ENCODE results near the gene MYL7. TPM values are rescaled to one million over a fixed set of nuclear protein-coding genes. Genes with fewer than 3 reads are reported as not detected.

MYL7 gene
- total RNA-seq, 4 donors from 2014 or later: not detected

DNA sequence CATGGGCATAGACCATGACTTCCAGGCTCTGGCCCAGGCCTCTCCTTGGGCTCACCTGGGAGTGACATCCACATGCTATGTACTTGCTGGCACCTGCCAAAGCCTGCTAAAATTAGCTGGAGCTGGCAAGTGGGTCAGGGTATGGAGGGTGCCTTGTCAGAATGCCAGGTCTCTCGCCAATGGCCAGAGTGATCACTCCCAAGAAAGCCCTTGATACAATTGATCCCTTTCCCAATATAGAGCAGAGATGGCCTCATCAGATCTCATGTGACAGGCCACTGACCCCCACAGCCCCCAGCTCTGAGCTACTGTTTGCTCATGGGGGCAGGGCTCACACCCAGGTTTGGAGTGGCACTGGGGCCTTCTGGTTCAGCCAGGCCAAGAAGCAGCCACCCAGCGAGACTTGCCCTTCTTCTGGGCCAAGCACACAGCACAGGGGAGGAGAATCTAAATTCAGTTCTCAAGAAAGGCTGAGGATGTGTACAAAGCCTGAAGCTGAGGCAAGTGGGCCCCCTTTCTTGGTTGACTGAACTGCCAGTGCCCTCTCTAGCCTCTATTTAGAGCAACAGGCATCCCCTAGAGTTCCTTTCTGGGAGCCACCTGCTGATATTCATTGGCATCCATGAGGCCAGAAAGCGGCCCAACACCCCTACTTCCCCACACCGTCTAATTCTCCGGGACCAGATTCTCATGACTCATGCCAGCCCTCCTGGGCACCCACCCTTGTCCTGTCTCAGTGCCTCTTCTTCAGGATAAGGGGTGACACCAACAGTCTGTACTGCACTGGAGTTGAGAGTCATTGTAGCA lies 18.9 kb upstream of the MYL7 start:
- H3K36me3 ChIP-seq: no peaks in the 10 kb centered on the region
- TF ChIP-seq POLR2A (IDR thresholded peaks at IDR 0.05) (no peak), EP300 (IDR thresholded peaks at IDR 0.05) (no peak)
- TF ChIP-seq, protein P1, sequence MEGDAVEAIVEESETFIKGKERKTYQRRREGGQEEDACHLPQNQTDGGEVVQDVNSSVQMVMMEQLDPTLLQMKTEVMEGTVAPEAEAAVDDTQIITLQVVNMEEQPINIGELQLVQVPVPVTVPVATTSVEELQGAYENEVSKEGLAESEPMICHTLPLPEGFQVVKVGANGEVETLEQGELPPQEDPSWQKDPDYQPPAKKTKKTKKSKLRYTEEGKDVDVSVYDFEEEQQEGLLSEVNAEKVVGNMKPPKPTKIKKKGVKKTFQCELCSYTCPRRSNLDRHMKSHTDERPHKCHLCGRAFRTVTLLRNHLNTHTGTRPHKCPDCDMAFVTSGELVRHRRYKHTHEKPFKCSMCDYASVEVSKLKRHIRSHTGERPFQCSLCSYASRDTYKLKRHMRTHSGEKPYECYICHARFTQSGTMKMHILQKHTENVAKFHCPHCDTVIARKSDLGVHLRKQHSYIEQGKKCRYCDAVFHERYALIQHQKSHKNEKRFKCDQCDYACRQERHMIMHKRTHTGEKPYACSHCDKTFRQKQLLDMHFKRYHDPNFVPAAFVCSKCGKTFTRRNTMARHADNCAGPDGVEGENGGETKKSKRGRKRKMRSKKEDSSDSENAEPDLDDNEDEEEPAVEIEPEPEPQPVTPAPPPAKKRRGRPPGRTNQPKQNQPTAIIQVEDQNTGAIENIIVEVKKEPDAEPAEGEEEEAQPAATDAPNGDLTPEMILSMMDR (IDR thresholded peaks at IDR 0.05): no peak
- 82 to 92% methylated on average over 4 to 5 of the region's 5 CpGs for WGBS, 2 donors

GRCh38 chr7:44158873-44159631 lies 17.9 kb upstream of the MYL7 start:
- H3K4me3 ChIP-seq: no peak overlapping the region
- H3K27ac ChIP-seq: no peak overlapping the region
- TF ChIP-seq EP300 (IDR thresholded peaks at IDR 0.05) (no peak), POLR2A (IDR thresholded peaks at IDR 0.05) (no peak)
- TF ChIP-seq, protein P1 (IDR thresholded peaks at IDR 0.05): no peak
- H3K4me1 ChIP-seq: no peaks in the 10 kb centered on the region
- no peaks in the 10 kb centered on the region for H3K36me3 ChIP-seq
- no peak for DNase-seq (ENCODE audit: low spot score in 2 of 2)
- WGBS, 2 donors: 63 to 83% methylated on average over 6 to 9 of the region's 12 CpGs
- no peaks in the 10 kb centered on the region for H3K9me3 ChIP-seq
- H3K27me3 ChIP-seq: no peaks in the 10 kb centered on the region

More for the DNA sequence above, 18.9 kb upstream of the MYL7 start:
- no peak for DNase-seq (ENCODE audit: low spot score in 2 of 2)
- no peak overlapping the region for H3K4me3 ChIP-seq
- H3K27me3 ChIP-seq: no peaks in the 10 kb centered on the region
- H3K27ac ChIP-seq: no peak overlapping the region
- H3K9me3 ChIP-seq: peaks cover 0 to 3% (median 0%) of the 10 kb centered on the region in 4 donors
- no peaks in the 10 kb centered on the region for H3K4me1 ChIP-seq

GRCh38 chr7:44158096-44158872 lies 17.2 kb upstream of the MYL7 start:
- Histone ChIP-seq H3K4me3 (no peak overlapping the region), H3K27me3 (no peaks in the 10 kb centered on the region), H3K36me3 (no peaks in the 10 kb centered on the region), H3K27ac (no peak overlapping the region), H3K4me1 (no peaks in the 10 kb centered on the region), H3K9me3 (no peaks in the 10 kb centered on the region)
- no peak for DNase-seq (ENCODE audit: low spot score in 2 of 2)
- TF ChIP-seq, protein P1 (IDR thresholded peaks at IDR 0.05): no peak
- no peak for TF ChIP-seq POLR2A (IDR thresholded peaks at IDR 0.05)
- TF ChIP-seq EP300 (IDR thresholded peaks at IDR 0.05): no peak
- 68 to 77% methylated on average over 7 to 8 of the region's 10 CpGs for WGBS, 2 donors

DNA sequence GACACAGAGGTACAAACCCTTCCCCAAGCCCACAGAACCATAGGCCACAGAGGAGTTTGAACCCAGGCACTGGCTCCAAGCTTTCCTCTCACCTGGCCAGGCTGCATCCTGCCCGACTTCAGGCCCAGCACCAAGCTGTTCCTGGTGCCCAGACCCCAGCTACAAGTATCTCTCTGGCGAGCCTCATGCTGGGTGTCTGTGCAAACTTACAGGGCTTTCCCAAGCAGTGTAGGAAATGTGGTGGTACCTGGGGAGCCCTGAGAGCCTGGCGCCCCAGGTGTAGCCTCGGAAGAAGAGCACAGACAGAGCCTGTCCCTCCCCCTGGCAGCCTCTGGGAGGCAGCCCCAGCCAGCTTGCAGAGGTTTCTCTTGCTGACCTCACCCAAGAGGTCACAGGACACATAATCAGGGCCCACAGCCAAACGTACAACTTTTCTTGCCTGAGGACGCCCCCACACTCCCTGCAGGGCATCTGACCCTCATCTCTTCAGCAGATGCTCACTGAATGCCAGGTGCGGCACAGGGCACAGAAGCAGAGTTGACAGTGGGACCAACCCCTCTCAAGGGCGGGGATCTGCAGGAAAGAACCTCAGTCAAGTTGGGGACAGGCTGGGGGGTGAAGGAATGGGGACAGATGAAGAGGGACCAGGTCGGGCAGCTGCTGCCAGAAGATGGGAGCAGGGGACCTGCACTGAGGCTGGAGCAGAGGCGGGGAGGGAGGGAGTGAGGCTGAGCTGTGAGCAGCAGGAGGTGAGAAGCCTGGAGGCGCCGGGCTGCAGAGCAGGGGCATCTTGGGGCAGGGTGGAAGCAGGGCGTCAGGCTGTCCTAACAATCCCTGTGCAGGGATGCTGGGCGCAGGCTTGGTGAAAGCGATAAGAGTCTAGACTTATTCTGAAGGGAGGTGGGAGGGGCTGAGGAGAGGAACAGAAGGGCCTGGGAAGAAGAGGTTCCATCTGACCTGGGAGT lies 16.3 kb upstream of the MYL7 start:
- no peak for TF ChIP-seq EP300 (IDR thresholded peaks at IDR 0.05)
- no peak for TF ChIP-seq POLR2A (IDR thresholded peaks at IDR 0.05)
- TF ChIP-seq, protein P1 (IDR thresholded peaks at IDR 0.05): no peak
- Histone ChIP-seq H3K9me3 (no peaks in the 10 kb centered on the region), H3K36me3 (no peaks in the 10 kb centered on the region), H3K27me3 (no peaks in the 10 kb centered on the region), H3K4me3 (no peak overlapping the region), H3K4me1 (no peaks in the 10 kb centered on the region), H3K27ac (no peak overlapping the region)
- 76% methylated on average over 15 of the region's 15 CpGs for WGBS, 2 donors
- no peak for DNase-seq (ENCODE audit: low spot score in 2 of 2)

Data from tibial nerve (tissue), 4 donors.